GM12865 (cell line): ENCODE results near the gene THSD4.

Source experiments
- DNase-seq: peaks from one replicate; pipeline ENCODE4 v3.0.0; 2010; ENCODE audit warnings: low read depth
- H3K4me3 ChIP-seq: 2 replicates; pipeline ENCODE4 v1.5.1; 2011; ENCODE audit warnings: mild to moderate bottlenecking, low read depth, low read length, control low read depth
- CTCF ChIP-seq: IDR thresholded peaks from 2 replicates; pipeline ENCODE4 v1.5.1; 2011; ENCODE audit warnings: low read length, control low read depth, low read depth, inconsistent platforms; ENCODE audit not compliant: insufficient read depth; ENCODE audit errors: missing control alignments

Gene THSD4

DNA sequence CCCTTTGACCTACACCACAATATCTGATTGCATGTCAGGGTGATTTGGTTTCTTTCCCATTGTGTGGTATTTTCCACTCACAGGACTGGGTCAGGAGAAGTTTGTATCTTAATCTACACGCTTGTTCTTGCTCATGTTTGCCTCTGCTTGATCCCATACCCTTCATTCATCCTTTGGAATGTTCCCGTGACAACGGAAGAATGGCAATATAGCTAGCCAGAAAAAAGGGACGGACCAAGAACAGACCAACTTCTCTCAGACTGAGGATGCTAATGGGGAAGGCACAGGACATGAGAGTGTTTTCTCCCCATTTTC is 7.8 kb upstream of the THSD4 start:
- no peak overlapping the region for H3K4me3 ChIP-seq
- no peak for TF ChIP-seq CTCF
- no peak for DNase-seq

DNA sequence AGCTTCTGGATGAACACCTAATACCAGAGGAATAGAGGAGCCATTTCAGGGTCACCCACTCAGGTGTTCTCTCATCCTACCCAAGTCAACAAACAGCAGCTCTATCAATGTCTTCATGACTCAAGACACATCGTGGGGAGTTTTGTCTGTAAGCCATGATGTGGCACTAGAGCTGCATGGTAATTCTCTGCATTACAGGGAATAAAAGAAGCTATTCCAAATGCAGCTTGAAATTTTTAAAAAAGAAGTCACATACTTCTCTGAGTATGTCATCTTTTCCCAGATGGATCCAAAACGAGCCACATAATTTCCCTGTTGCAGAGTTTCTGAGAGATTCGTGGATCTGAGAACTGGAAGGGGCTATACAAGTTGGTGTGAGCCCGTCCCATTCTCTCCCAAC is 6.1 kb upstream of the THSD4 start:
- TF ChIP-seq CTCF: no peak
- DNase-seq: no peak
- H3K4me3 ChIP-seq: no peak overlapping the region

DNA sequence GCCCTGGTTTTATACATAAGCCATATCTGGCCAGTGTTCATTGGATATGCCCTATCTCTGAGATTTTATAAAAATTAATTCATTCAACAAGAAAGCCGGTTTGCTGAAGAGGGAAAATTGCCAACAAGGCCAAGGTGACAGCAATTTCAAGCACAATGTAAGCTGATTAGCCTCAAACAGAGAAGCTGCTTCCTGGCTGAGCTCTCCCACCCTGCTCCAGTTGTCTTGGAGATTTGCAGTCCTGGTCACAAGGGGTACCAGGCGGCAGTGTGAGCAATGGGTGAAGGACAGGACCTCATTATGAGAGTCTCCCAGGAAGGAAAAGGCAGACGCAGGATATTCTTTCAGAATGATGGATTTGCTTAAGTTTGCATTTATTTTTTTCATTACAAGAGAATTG is 5.4 kb upstream of the THSD4 start:
- no peak for TF ChIP-seq CTCF
- no peak overlapping the region for H3K4me3 ChIP-seq
- no peak for DNase-seq

- no peak overlapping the region for H3K4me3 ChIP-seq
- no peak for TF ChIP-seq CTCF
- no peak for DNase-seq
Observed at GRCh38 chr15:71110405-71111180, 4.7 kb upstream of the THSD4 start.

DNA sequence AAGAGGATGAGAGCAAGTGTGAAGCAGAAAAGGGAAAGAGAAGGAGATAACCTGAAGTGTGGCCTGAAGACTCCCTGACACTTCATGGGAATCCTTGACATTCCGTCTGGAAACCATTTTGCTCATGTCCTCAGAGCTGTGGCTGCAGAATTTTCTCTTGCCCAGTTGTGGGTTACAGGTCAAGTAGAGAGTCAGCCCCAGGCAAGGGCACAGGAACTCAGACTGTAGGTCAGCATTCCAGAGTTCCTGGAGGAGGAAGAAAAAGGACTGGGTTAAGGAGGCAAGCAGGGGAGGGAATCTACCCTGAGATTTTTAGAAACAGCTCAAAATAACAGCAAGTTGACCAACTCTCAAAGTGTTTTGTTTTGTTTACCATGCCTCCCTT is 4.1 kb upstream of the THSD4 start:
- no peak for DNase-seq
- H3K4me3 ChIP-seq: no peak overlapping the region
- no peak for TF ChIP-seq CTCF

DNA sequence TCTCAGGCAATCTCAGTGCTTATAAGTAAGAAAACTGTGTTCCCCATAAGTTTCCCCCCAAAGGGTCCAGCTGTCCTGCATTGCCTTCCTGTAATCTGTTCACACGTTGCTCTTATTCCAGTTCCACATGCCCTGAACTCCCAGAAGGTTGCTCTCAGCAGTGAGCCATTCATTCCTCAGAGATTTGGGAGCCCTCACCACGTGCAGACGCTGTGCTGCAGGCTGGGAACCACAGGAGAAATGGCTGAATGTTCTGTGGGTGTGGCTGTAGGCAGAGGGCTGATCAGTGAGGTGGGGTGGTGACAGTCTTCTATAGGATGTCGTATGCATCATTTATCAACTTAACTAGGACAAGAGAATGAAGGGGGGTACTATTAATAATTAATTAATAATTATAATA is 3.3 kb upstream of the THSD4 start:
- H3K4me3 ChIP-seq: no peak overlapping the region
- DNase-seq: no peak
- no peak for TF ChIP-seq CTCF

DNA sequence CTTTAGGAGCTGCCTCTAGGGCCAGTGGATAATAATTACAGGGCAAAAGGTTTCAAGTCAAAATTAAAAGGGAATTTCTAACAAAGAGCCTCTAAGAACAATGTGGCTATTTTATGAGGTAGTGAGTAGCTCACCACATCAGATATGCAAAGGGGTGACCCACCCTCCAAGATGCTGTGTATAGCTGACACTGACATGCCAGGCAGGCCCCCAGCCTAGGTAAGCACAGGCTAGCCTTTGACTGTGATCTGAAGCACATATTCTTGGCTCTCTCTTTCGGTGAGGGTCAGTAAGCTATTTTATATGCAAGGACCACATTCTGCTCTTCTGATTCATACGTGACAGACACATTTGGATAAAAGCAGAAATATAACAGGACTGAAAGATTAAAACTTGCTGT is 2.8 kb upstream of the THSD4 start:
- TF ChIP-seq CTCF: no peak
- no peak for DNase-seq
- H3K4me3 ChIP-seq: no peak overlapping the region
